H1 (cell line): ENCODE data around the gene ABI3. TPM values are rescaled to one million over a fixed set of nuclear protein-coding genes. Genes with fewer than 3 reads are reported as not detected.

ENCODE experiments used
- CTCF ChIA-PET: fragments of 300-600 bp; sonication (Branson Sonifier 250); formaldehyde crosslinking; loops from one replicate; lab custom pipeline; 2021; ENCODE audit not compliant: partially characterized antibody; lab: Charles Lee
- POLR2A ChIA-PET: fragments of 300-600 bp; sonication (Branson Sonifier 250); formaldehyde crosslinking; loops from one replicate; lab custom pipeline; 2021; ENCODE audit warnings: inconsistent platforms; ENCODE audit not compliant: partially characterized antibody; lab: Charles Lee
- DNase-seq, 2 experiments: peaks; one replicate each; pipeline versions ENCODE4 v3.0.0 to v3.0.0-alpha.2; 2010 to 2022; ENCODE audit warnings: low spot score in 2 of 2, low read depth in 1 of 2, mixed read lengths in 1 of 2
- FAIRE-seq: peaks from 2 replicates; lab custom pipeline; 2011; peaks lifted over from hg19 to GRCh38; lab: Jason Lieb, UNC
- H2AFZ ChIP-seq: 2 replicates; pipeline ENCODE4 v1.8.1; 2012; ENCODE audit warnings: low read length, inconsistent platforms
- H2AK5ac ChIP-seq: 2 replicates; pipeline ENCODE4 v1.6.1; 2013; ENCODE audit warnings: low read depth, low read length
- H2BK120ac ChIP-seq: replicated peaks from 2 replicates; pipeline ENCODE3; 2013; ENCODE audit warnings: low read depth, low read length, inconsistent platforms
- H2BK12ac ChIP-seq: 2 replicates; pipeline ENCODE4 v1.6.1; 2013; ENCODE audit warnings: low read depth, low read length
- H2BK15ac ChIP-seq: 2 replicates; pipeline ENCODE4 v1.6.1; 2013; ENCODE audit warnings: low read length
- H2BK20ac ChIP-seq: 2 replicates; pipeline ENCODE4 v1.6.1; 2013; ENCODE audit warnings: low read length
- H2BK5ac ChIP-seq: 2 replicates; pipeline ENCODE4 v1.6.1; 2013; ENCODE audit warnings: low read depth, low read length
- H3K14ac ChIP-seq: 2 replicates; pipeline ENCODE4 v1.6.1; 2013; ENCODE audit warnings: inconsistent platforms; ENCODE audit not compliant: insufficient read length
- H3K18ac ChIP-seq: 2 replicates; pipeline ENCODE4 v1.6.1; 2013; ENCODE audit warnings: low read length; ENCODE audit errors: extremely low read depth
- H3K23ac ChIP-seq: 2 replicates; pipeline ENCODE4 v1.6.1; 2013; ENCODE audit warnings: inconsistent platforms; ENCODE audit not compliant: insufficient read length
- H3K23me2 ChIP-seq: 2 replicates; pipeline ENCODE4 v1.6.1; 2013; ENCODE audit warnings: low read depth, low read length
- H3K27ac ChIP-seq: 2 replicates; pipeline ENCODE4 v1.6.1; 2011; ENCODE audit warnings: low read depth, low read length, inconsistent platforms
- H3K27me3 ChIP-seq, 4 experiments: replicated peaks in 1 of 4; 1 replicate in 1 of 4; 2 replicates in 3 of 4; pipeline versions ENCODE4 v1.6.1 to v1.8.1; 2011 to 2013; ENCODE audit warnings: low read length in 3 of 4, mild to moderate bottlenecking in 3 of 4, inconsistent platforms in 2 of 4, mixed read lengths in 2 of 4, moderate library complexity in 1 of 4; ENCODE audit not compliant: control insufficient read depth in 3 of 4, insufficient read depth in 3 of 4; ENCODE audit errors: extremely low read depth in 1 of 4
- H3K36me3 ChIP-seq, 4 experiments: 2 replicates each; pipeline versions ENCODE4 v1.6.1 to v1.8.1; 2011 to 2013; ENCODE audit warnings: mild to moderate bottlenecking in 4 of 4, low read length in 3 of 4, moderate library complexity in 2 of 4, control low read depth in 1 of 4, inconsistent platforms in 1 of 4; ENCODE audit not compliant: insufficient read depth in 4 of 4, control insufficient read depth in 2 of 4
- H3K4ac ChIP-seq: replicated peaks from 2 replicates; pipeline ENCODE3; 2013; ENCODE audit warnings: low read length, low read depth, mixed read lengths, inconsistent platforms; ENCODE audit not compliant: insufficient read length
- H3K4me1 ChIP-seq, 4 experiments: replicated peaks in 1 of 4; 1 replicate in 1 of 4; 2 replicates in 3 of 4; pipeline versions ENCODE4 v1.6.1 to v1.8.1; 2011 to 2013; ENCODE audit warnings: low read length in 3 of 4, inconsistent platforms in 2 of 4, mixed read lengths in 1 of 4; ENCODE audit not compliant: insufficient read depth in 4 of 4, control insufficient read depth in 3 of 4
- H3K4me2 ChIP-seq, 2 experiments: 2 replicates each; pipeline versions ENCODE4 v1.6.1 to v1.8.1; 2011 to 2013; ENCODE audit warnings: low read depth in 2 of 2, low read length in 2 of 2, control low read depth in 1 of 2, inconsistent platforms in 1 of 2, mild to moderate bottlenecking in 1 of 2; ENCODE audit not compliant: insufficient read depth in 1 of 2
- H3K4me3 ChIP-seq, 4 experiments: fragments of 200-600, 300-600 bp in 1 of 4; sonication (generic), shearing (Covaris generic), sonication (Bioruptor Twin) in 1 of 4; 2 replicates each; pipeline versions ENCODE4 v1.5.1 to v1.8.1; 2011 to 2016; ENCODE audit warnings: low read length in 4 of 4, low read depth in 3 of 4, control low read depth in 2 of 4, inconsistent platforms in 2 of 4, mild to moderate bottlenecking in 2 of 4, mixed read lengths in 1 of 4, moderate library complexity in 1 of 4; ENCODE audit not compliant: insufficient read depth in 2 of 4; ENCODE audit errors: extremely low read depth in 1 of 4
- H3K56ac ChIP-seq: replicated peaks from 2 replicates; pipeline ENCODE3; 2013; ENCODE audit warnings: low read depth, mild to moderate bottlenecking, mixed read lengths, low read length, inconsistent platforms; ENCODE audit not compliant: insufficient read length
- H3K79me1 ChIP-seq: 2 replicates; pipeline ENCODE4 v1.6.1; 2013; ENCODE audit warnings: low read depth, low read length, control low read depth
- H3K79me2 ChIP-seq, 2 experiments: 2 replicates each; pipeline versions ENCODE4 v1.6.1 to v1.8.1; 2012 to 2013; ENCODE audit warnings: low read length in 2 of 2, mild to moderate bottlenecking in 2 of 2, inconsistent platforms in 1 of 2; ENCODE audit not compliant: insufficient read depth in 2 of 2, control insufficient read depth in 1 of 2
- H3K9ac ChIP-seq, 4 experiments: replicated peaks in 1 of 4; 1 replicate in 1 of 4; 2 replicates in 3 of 4; pipeline versions ENCODE4 v1.6.1 to v1.8.1; 2011 to 2013; ENCODE audit warnings: low read depth in 3 of 4, low read length in 3 of 4, control low read depth in 2 of 4, mild to moderate bottlenecking in 2 of 4, moderate library complexity in 2 of 4, inconsistent platforms in 1 of 4; ENCODE audit errors: extremely low read depth in 1 of 4
- H3K9me3 ChIP-seq, 2 experiments: 2 replicates each; pipeline versions ENCODE4 v1.6.1 to v1.8.1; 2012 to 2013; ENCODE audit warnings: mild to moderate bottlenecking in 2 of 2, moderate library complexity in 2 of 2, control low read depth in 1 of 2, inconsistent platforms in 1 of 2, low read depth in 1 of 2, low read length in 1 of 2, mixed read lengths in 1 of 2; ENCODE audit not compliant: insufficient read depth in 2 of 2
- H4K20me1 ChIP-seq, 2 experiments: replicated peaks in 1 of 2; 2 replicates each; pipeline versions ENCODE3 to v1.8.1; 2011 to 2013; ENCODE audit warnings: inconsistent platforms in 2 of 2, low read length in 2 of 2, mild to moderate bottlenecking in 1 of 2; ENCODE audit not compliant: insufficient read depth in 2 of 2, control insufficient read depth in 1 of 2
- H4K5ac ChIP-seq: 2 replicates; pipeline ENCODE4 v1.6.1; 2013; ENCODE audit warnings: low read length, low read depth, mixed read lengths, inconsistent platforms; ENCODE audit not compliant: insufficient read length
- H4K8ac ChIP-seq: 2 replicates; pipeline ENCODE4 v1.8.0; 2013; ENCODE audit warnings: mild to moderate bottlenecking, moderate library complexity, low read length, inconsistent platforms; ENCODE audit not compliant: insufficient read depth; ENCODE audit errors: extremely low read depth
- H4K91ac ChIP-seq: replicated peaks from 2 replicates; pipeline ENCODE3; 2013; ENCODE audit warnings: low read length, mixed read lengths, inconsistent platforms; ENCODE audit not compliant: insufficient read length
- EP300 ChIP-seq, 2 experiments: IDR thresholded peaks; 1 replicate in 1 of 2; 2 replicates in 1 of 2; pipeline ENCODE4 v1.6.1; 2011 to 2012; ENCODE audit warnings: low read depth in 2 of 2, low read length in 2 of 2, mild to moderate bottlenecking in 2 of 2, borderline replicate concordance in 1 of 2, inconsistent platforms in 1 of 2, moderate library complexity in 1 of 2
- HDAC2 ChIP-seq, 2 experiments: fragments of 300-600 bp in 1 of 2; sonication (generic) in 1 of 2; IDR thresholded peaks; 2 replicates each; pipeline ENCODE4 v1.6.1; 2011 to 2012; ENCODE audit warnings: low read depth in 2 of 2, low read length in 2 of 2, mild to moderate bottlenecking in 2 of 2, moderate library complexity in 2 of 2, borderline replicate concordance in 1 of 2, inconsistent platforms in 1 of 2
- KDM5A ChIP-seq: fragments of 200-600 bp; IDR thresholded peaks from 2 replicates; pipeline ENCODE4 v1.7.1; 2012; ENCODE audit warnings: mild to moderate bottlenecking, low read length, inconsistent platforms, mixed read lengths
- RAD21 ChIP-seq, 2 experiments: IDR thresholded peaks in 1 of 2; conservative IDR thresholded peaks in 1 of 2; 2 replicates each; pipeline ENCODE4 v1.6.1; 2011; ENCODE audit warnings: low read depth in 2 of 2, low read length in 2 of 2, improper control_type of control experiment in 1 of 2, inconsistent platforms in 1 of 2, mild to moderate bottlenecking in 1 of 2, moderate library complexity in 1 of 2
- SRF ChIP-seq: IDR thresholded peaks from 2 replicates; pipeline ENCODE4 v1.6.1; 2011; ENCODE audit warnings: mild to moderate bottlenecking, low read depth, low read length, moderate library complexity
- WGBS, 2 experiments: shearing (Covaris generic) in 1 of 2; methylation state at CpG; one replicate each; pipeline versions ENCODE4 v1.1.6 to v1.1.7; 2013 to 2015; ENCODE audit warnings: low lambda C conversion rate in 2 of 2, mixed read lengths in 2 of 2, inconsistent platforms in 1 of 2, low coverage in 1 of 2, missing lambda C conversion rate in 1 of 2; ENCODE audit not compliant: insufficient replicate concordance in 2 of 2, insufficient coverage in 1 of 2, insufficient read length in 1 of 2; ENCODE audit errors: extremely low coverage in 1 of 2, missing lambda C conversion rate in 1 of 2; 5-methylcytosine and 5-hydroxymethylcytosine counted together
- polyA plus RNA-seq, 7 experiments: library from polyadenylated mRNA; depleted of rRNA in 3 of 7; stranded (reverse) in 5 of 7; unstranded in 2 of 7; fragments of >200 nt in 5 of 7; fragments of 200-250 nt in 2 of 7; gene quantifications; 1 replicate in 5 of 7; 2 replicates in 1 of 7; 4 replicates in 1 of 7; pipeline versions ENCODE4 v1.2.1 to v1.2.3, GENCODE V29; 2011 to 2013; ENCODE audit warnings: missing spikeins in 2 of 7, mixed read lengths in 2 of 7
- total RNA-seq: library from RNA; stranded (reverse); fragmentation: NEBNext Ultra II Directional; extraction: Animal tissue kit (Norgen Biotek cat#: 25700); gene quantifications from 2 replicates; pipeline ENCODE4 v1.2.1, GENCODE V29; 2021

Gene ABI3
- total and polyA plus RNA-seq, 2 of the 8 experiments (the other 6 are each of a cell fraction or from before 2014, with no cell fraction given) = 1.3 to 2.5 TPM

DNA sequence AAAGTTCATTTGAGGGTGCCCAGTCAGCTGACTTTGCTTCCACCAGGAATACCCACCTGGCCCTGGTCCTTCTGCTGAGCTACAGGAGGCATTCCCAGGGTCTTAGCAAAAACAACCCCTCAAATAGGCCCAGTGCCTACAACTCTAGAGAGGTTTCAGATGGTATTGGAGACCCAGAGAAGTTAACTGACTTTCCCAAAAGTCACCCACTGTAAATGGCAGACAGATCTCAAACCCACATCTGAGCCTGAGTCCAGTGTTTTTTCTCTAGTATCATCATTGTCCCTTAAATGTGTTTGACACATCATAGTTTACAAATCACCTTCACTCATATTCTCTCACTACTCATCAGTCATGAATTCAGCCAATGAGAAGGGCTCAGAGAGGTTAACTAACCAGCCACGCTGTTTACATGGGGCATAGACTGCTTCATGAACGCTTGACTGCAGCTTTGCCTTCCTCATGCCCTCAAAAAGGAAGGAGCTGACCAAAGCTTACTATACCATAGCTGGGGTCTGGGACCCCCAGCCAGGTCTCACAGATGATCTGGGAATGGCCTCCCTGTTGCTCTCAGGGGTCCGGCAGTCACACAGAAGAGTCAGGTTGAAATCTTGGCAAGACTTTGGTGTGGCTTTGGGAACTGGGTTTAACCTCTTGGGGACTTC is 16.4 kb downstream of the ABI3 start:
- no peak for FAIRE-seq
- no peak overlapping the region for H2BK5ac ChIP-seq

More for the DNA sequence above, 16.4 kb downstream of the ABI3 start:
- Histone ChIP-seq H4K91ac (no peak overlapping the region), H2AFZ (no peak overlapping the region), H4K20me1 (peaks cover 0 to 3% of the 10 kb centered on the region in 2 experiments), H3K79me2 (no peaks in the 10 kb centered on the region), H3K4ac (no peak overlapping the region), H4K5ac (no peak overlapping the region), H3K79me1 (no peaks in the 10 kb centered on the region), H3K14ac (no peak overlapping the region), H3K27me3 (peaks cover 25 to 80% (median 65%) of the 10 kb centered on the region in 4 experiments), H3K9ac (no peak overlapping the region), H3K56ac (no peak overlapping the region), H3K4me3 (no peak overlapping the region)
- CTCF ChIA-PET = interaction anchor here (0.7 to 6.5 kb wide), 32 partner anchors 8 to 191 kb away, joined by 3 to 43 read pairs (median 4); partner anchors contain the start of gene GNGT2
- no peak for DNase-seq
- 90% methylated on average over 3 of the region's 3 CpGs; no CpG with 5 or more reads in 1 of the 2 experiments for WGBS, 2 experiments
- TF ChIP-seq RAD21 (IDR thresholded peaks at IDR 0.05 in 1 of 2, conservative IDR thresholded peaks at IDR 0.05 in 1 of 2; ENCODE audit: low read depth in 2 of 2, low read length in 2 of 2) (no peak), HDAC2 (IDR thresholded peaks at IDR 0.05; ENCODE audit: borderline replicate concordance in 1 of 2, low read depth in 2 of 2, low read length in 2 of 2) (no peak), EP300 (IDR thresholded peaks at IDR 0.05; ENCODE audit: borderline replicate concordance in 1 of 2, low read depth in 2 of 2, low read length in 2 of 2) (no peak), KDM5A (no peak), SRF (no peak)
- TF ChIP-seq, all 59 proteins: peak for 0
- Histone ChIP-seq H3K23me2 (peaks cover 30% of the 10 kb centered on the region), H2BK15ac (peak overlapping the region; percentile 72; the same call in 1 of the 2 replicates), H3K18ac (no peak overlapping the region), H3K23ac (no peak overlapping the region), H3K27ac (no peak overlapping the region), H3K4me2 (no peak overlapping the region), H2AK5ac (no peak overlapping the region), H2BK120ac (no peak overlapping the region), H2BK20ac (no peak overlapping the region), H2BK12ac (no peak overlapping the region), H3K4me1 (peaks cover 0 to 10% (median 6%) of the 10 kb centered on the region in 4 experiments; a peak in 3 of 7 replicates), H4K8ac (no peak overlapping the region), H3K36me3 (no peaks in the 10 kb centered on the region), H3K9me3 (no peaks in the 10 kb centered on the region)
- POLR2A ChIA-PET = interaction anchor here (0.6 to 1.7 kb wide), 6 partner anchors 14 to 172 kb away, joined by 3 to 7 read pairs (median 3); partner anchors contain the start of genes ABI3 and GNGT2
